ENCODE measurements around the gene UBE2R2.

The UBE2R2 gene

GRCh38 chr9:33885948-33886347 lies 69.0 kb downstream of the UBE2R2 start:
- no peak for DNase-seq

DNA sequence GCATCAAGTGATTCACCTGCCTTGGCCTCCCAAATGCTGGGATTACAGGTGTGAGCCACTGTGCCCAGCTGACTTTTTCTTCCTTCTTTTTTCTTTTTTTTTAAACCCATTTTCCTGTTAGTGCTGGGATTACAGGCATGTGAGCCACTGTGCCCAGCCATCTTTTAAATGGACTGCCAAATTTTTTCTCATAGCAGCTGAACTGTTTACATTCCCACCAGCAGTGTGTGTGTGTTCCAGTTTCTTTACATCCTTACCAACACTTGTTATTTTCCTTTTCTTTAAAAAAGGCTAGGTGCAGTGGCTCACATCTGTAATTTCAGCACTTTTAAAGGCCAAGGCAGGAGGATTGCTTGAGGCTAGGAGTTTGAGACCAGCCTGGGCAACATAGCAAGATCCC lies 76.9 kb downstream of the UBE2R2 start:
- no peak for DNase-seq

DNA sequence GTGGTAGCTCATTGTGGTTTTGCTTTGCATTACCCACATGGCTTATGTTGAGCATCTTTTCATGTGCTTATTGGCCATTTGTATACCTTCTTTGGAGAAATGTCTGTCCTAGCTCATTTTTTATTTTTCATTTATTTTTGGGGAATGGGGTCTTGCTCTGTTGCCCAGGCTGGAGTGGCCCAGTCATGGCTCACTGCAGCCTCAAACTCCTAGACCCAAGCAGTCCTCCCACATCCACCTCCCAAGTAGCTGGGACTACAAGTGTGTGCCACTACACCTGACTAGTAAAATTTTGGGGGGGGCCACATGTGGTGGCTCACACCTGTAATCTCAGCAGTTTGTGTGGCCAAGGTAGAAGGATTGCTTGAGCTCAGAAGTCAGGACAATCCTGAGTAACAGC lies 77.4 kb downstream of the UBE2R2 start:
- DNase-seq, result no peak

- DNase-seq, result no peak
Observed at GRCh38 chr9:33903157-33903780, 86.3 kb downstream of the UBE2R2 start.

GRCh38 chr9:33905137-33905536 lies 88.2 kb downstream of the UBE2R2 start:
- no peak for DNase-seq

DNA sequence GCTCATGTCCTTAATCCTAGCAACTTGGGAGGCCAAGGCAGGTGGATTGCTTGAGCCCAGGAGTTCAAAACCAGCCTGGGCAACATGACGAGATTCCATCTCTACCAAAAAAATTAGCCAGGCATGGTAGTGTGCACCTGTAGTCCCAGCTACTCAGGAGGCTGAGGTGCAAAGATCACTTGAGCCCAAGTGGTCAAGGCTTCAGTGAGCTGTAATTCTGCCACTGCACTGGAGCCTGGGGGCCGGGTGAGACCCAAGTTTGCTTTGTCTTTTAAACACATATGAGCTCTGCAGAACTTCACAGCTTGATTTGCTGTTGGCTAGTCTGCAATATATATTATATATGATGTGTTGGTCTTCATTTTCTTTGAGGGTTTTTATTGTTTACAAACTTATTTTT lies 89.8 kb downstream of the UBE2R2 start:
- DNase-seq, result no peak

GRCh38 chr9:33907347-33907746 lies 90.4 kb downstream of the UBE2R2 start:
- DNase-seq, result no peak

DNA sequence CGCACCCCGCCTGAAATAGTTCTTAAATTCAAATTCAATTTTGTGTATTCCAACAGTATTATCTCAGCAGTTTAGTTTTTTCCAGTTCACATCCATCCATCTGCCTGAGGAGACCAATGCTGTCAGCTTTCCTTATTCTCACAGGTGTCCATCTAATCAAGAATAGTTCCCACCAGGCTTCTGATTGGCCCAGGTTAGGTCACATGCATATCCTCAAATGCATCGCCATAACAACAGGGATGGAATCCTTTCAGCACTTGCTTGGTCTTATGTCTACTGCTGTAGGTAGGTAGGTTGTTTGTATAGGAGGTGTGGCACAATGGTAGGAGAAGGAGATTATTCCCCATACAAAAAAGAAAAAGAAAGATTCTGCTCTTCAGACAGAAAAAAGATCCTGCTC lies 91.2 kb downstream of the UBE2R2 start:
- no peak for DNase-seq

DNA sequence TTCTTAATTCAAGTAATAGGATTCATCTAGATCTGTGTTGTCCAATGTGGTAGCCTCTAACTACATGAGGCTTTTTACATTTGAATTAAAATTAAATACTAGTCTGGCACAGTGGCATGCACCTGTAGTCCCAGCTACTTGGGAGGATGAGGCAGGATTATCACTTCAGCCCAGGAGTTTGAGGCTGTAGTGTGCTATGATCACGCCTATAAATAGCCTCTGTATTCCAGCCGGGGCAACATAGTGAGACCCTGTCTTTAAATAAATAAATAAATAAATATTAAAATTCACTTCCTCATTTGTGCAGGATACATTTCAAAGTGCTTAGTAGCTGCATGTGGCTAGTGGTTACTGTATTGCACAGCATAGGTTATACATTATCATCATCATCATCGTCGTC lies 91.8 kb downstream of the UBE2R2 start:
- no peak for DNase-seq

DNA sequence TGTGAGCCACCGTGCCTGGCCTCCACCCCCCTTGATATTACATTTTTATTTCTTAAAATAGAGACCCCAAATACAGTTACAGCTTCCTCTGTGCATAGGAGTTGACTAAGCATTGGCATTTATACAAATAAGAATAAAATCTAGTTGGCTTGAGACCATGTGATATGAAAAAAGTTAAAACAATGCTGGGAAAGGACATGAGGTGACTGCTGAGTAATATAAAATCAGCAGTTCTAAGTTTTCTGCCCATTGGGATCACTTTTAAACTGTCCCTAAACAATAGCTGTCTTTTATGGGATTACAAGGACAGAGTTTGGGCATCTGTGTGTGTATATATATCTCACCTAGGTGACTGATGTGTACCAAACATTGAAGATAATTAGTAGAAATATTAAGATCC lies 96.6 kb downstream of the UBE2R2 start:
- no peak for DNase-seq

DNA sequence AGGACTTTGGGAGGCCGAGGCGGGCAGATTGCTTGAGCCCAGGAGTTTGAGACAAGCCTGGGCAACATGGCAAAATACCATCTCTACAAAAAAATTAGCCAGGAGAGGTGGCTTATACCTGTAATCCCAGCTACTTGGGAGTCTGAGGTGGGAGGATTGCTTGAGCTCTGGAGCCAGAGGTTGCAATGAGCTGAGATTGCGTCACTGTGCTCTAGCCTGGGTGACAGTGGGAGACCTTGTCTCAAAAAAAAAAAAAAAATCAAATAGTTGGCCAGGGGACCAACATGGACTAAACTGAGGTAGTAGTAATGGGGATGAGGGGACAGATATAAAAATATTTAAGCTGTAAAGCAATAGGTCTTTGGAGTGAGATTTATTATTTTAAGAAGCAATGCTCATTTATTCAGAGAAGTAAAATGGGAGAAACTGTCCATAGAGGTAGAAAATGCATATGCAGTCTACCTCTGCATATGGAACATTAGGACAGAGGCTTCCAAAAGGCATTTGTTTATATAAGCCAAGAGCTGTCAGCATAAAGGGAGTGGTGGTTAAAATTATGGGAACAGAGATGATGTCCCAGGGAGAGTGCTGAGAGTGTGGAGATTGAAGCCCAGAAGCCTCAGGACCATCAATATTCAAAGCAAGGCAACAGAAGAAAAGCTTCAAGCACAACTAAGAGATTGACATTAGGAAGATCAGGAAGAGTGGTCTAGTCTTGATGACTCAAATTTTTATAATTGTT lies 98.1 kb downstream of the UBE2R2 start:
- DNase-seq, result no peak

- no peak for DNase-seq
Observed at GRCh38 chr9:33917036-33917435, 100.1 kb downstream of the UBE2R2 start.

GRCh38 chr9:33919276-33919897 lies 102.4 kb downstream of the UBE2R2 start:
- DNase-seq, result no peak

DNA sequence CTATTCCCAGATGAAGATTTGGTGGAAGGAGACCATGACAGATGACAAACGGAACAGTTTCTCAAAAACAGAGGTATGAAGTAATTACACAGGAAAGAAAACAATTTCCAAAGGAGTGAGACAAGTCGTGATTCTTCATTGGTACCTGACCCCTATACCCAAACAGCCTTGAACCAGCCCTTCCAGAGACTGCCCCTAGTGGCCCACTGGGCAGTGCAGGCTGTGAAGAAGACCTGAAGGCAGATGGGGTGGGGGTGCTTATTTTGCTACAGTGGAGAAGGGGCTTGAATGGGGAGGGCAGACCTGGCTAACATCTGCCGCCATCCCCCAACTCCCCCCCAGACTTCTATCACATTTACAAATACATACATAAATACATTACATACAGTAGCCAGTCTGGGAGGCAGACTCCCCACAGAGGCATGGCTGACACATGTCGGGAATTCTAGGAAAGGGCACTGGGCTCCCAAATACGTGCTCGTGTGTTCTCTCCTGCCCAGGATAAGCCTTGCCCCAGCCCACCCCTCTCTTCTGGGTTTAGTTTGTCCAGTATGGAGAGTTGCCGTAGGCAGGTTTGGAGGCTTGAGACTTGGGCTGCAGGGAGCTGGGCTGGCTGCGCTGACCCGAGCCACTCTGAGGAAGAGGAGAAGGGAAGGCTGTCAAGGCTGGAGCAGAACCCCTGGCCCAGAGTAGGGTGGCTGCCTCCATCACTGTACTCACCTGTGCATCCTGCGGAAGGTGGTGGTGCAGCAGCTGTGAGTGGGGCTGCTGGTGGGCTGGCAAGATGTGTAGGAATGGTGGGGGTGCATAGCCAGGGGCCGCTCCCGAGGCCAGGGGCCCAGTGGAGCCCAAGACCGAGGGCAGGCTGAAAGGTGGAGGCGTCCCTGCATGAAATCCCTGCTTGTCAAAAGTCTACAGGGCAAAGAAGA lies 105.3 kb downstream of the UBE2R2 start:
- no peak for DNase-seq

- no peak for DNase-seq
Observed at GRCh38 chr9:33923079-33923478, 106.1 kb downstream of the UBE2R2 start.

- no peak for DNase-seq
Observed at GRCh38 chr9:33923998-33924701, 107.2 kb downstream of the UBE2R2 start.

- DNase-seq, result no peak
Observed at GRCh38 chr9:33924978-33925797, 108.2 kb downstream of the UBE2R2 start.

GRCh38 chr9:33926746-33927485 lies 110.0 kb downstream of the UBE2R2 start:
- DNase-seq, result no peak

DNA sequence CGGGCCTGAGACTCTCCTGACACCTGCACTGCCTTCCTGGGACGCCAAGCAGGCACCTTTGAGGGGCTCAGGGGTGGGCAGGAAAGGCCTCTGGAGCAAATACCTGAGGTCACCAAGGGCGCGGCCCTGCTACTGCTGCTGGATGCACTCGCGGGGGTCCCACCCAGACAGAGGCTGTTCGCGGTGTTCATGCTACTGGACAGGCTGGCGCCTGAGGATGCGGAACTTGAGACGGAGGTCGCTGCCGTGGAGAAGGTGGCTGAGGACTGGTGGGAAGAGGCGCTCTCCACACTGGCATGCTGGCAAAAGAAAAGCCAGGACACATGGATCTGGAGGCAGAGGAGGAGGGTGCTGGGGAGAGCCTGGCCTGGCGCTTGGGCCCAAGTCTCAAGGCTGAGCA lies 110.7 kb downstream of the UBE2R2 start:
- DNase-seq, result no peak

GRCh38 chr9:33931326-33931725 lies 114.4 kb downstream of the UBE2R2 start:
- no peak for DNase-seq
